GM18909 (cell line): ENCODE measurements around the gene SLC2A6.
"Not testable (repeated sequence)": the region's sequence is repeated elsewhere in the genome, so short reads cannot be mapped to it uniquely, and the experiment has no call there.

Source experiments
- ATAC-seq: cut with Tn5 transposase; IDR thresholded peaks from one replicate; pipeline ENCODE4 v1.9.1; 2021; ENCODE audit warnings: mild to moderate bottlenecking; ENCODE audit not compliant: unreplicated experiment, poor library complexity

SLC2A6 gene

DNA sequence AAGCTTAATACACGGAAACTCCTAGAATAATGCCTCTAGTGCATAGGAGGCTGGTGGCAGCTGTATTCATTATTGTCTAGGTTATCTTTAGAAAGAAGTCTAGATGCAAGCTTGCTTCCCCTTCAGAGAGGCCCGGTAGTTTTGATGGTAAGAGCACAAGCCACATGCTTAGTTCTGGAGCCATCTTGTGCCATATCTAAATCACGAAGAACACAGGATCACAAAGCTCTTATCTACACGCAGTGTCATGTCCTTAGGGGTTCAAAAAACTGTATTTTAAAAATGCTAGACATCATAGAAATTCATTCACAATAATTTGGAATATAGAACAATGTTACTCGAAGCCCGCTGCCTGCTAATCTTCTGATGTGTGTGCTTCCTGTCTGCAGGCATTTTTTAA lies 12.9 kb downstream of the SLC2A6 start:
- no peak for ATAC-seq

DNA sequence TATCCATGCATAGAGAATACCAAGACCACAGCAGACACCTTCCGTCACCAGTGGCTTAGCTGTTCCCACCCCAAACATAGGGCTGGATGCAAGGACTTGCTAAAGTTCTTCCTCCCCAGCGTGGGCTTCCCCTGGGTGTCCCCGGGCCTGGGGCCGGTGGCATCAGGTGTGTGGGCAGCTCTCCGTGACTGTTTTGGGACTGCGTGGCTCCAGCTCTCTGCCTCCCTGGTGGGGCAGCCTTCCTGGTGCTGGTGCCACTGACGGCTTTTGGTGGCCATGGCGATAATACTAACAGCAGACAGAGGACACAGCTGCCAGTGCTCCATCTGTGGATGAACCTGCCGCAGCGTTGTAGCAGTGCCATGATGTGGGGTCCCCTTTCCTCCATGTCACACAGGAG lies 14.3 kb downstream of the SLC2A6 start:
- no peak for ATAC-seq

GRCh38 chr9:133463864-133464615 lies 14.9 kb downstream of the SLC2A6 start:
- ATAC-seq: no peak

GRCh38 chr9:133463234-133463863 lies 15.6 kb downstream of the SLC2A6 start:
- no peak for ATAC-seq

- no peak for ATAC-seq
These were observed 16.9 kb downstream of the SLC2A6 start for GRCh38 chr9:133461975-133462374.

DNA sequence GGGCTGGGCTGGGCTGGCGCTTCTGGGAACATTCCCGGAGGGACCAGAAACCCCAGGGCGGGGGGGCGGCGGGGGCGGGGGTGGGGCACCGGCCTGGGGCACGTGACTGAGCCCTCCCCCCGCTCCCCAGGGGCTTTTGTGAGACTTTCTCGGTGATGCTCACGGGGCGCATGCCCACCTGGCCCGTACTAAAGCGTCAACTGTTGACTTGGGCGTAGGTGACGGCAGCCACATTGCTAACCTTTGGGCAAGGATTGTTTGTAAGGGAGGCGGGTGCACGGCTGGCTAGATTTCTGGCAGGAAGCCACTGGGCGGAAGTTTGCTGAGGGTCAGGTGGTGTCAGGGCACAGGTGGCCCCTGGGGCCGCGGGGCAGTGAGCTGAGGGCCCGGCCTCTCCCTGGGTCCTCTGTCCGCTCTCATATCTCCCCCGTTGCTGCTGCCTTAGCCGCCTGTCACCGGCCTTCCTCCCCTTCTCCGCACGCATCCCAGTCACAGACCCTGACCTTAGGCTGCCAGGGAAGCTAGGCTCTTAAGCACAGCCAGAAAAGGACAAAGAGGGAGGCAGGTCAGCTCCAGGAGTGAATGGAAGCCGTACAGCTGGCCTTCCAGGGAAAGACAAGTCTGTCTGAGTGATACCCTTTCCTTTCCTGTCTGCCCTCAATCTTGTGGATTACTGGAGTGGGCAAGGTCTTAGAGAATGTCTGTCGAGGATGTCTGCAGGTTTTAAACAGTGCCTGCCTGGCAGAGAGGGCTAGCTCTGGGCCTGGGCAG lies 18.3 kb downstream of the SLC2A6 start:
- peak; percentile 31 for ATAC-seq

DNA sequence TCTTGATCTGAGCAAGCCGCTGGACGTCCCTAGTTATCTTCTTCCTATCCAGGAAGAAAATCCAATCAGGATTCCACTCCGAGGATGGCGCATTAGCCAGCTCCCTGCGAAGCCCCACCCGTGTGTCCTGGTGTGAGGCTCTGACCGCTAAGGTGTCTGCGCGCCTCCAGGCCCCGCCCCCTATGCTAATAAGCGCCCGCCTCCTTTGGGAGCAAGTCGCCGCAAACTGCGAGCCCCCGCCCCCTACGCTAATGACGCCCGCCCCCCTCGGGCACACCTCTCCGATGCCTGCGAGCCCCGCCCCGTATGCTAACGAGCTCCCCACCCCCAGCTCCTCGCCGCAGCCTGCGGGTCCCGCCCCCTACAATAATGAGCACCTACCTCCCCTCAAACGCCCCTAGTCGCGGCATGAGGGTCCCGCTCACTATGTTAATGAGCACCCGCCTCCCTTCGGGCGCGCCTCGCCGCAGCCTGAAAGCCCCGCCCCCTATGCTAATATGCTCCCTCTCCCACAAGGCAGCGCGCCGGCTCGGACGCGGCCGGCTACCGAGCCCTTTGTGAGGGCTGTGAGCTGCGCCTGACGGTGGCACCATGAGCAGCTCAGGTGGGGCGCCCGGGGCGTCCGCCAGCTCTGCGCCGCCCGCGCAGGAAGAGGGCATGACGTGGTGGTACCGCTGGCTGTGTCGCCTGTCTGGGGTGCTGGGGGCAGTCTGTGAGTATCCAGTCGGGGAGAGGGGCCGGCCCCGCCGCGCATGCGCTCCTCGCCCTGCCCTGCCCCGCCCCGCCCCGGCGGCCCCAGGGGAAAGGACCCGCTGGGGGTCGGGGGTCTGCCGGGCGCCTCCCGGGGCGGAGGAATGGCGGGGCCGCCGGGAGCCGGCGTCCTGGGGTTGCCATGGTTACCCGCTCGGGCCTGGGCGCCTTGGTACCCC lies 19.2 kb downstream of the SLC2A6 start, which contains the start of gene CACFD1:
TSS of gene CACFD1 (plus strand) at position 503 of the 929 bp plus-strand sequence. CDS start at position 592, 89 bp downstream.
- peak; percentile 83 for ATAC-seq

GRCh38 chr9:133458643-133459312 lies 20.1 kb downstream of the SLC2A6 start:
- no peak for ATAC-seq

DNA sequence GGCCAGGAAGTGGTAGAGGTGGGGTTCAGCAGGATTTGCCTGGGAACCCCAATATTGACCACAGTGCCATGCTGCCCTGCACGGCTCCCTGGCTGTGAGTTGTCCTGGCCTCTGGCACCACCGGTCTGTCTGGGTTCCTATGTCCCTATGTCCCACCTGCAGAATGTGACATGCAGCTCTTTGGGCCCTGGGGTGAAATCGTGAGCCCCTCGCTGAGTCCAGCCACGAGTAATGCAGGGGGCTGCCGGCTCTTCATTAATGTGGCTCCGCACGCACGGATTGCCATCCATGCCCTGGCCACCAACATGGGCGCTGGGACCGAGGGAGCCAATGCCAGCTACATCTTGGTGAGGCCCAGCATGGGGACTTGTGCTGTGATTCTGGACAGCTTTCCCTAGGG lies 21.2 kb downstream of the SLC2A6 start:
- no peak for ATAC-seq

DNA sequence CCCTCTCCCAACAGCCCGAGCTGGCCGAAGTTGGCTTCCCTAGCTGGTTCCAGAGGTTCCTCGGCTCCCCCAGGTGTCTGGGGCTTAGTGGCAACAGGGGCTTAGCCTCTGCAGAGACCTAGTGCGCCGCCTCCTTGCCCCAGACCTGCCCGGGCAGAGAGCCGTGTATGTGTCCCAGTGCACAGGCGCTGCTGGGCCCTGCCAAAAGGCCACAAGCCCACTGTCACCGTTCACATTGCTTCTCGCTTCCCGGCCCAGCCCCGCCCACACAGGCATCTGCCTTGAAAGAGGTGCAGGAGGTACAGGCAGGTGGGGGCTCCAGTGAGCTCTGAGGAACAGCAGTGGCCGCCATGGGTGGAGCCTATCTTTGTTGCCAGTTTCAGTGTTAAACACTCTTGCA lies 21.7 kb downstream of the SLC2A6 start:
- ATAC-seq: no peak

DNA sequence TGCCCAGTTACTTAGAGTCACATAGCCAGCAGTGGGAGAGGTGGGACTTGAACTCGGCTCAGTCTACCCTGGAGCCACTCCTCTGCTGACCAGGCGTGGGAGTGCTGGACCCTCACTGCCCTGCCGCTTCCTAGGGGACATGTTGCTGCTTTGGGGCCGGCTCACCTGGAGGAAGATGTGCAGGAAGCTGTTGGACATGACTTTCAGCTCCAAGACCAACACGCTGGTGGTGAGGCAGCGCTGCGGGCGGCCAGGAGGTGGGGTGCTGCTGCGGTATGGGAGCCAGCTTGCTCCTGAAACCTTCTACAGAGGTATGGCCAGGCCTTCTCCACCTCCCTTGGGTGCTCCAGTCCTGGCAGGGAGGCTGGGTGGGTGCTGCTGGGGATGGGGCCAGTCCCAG lies 22.5 kb downstream of the SLC2A6 start:
- ATAC-seq: no peak

- no peak for ATAC-seq
These were observed 23.0 kb downstream of the SLC2A6 start for GRCh38 chr9:133455936-133456335.

DNA sequence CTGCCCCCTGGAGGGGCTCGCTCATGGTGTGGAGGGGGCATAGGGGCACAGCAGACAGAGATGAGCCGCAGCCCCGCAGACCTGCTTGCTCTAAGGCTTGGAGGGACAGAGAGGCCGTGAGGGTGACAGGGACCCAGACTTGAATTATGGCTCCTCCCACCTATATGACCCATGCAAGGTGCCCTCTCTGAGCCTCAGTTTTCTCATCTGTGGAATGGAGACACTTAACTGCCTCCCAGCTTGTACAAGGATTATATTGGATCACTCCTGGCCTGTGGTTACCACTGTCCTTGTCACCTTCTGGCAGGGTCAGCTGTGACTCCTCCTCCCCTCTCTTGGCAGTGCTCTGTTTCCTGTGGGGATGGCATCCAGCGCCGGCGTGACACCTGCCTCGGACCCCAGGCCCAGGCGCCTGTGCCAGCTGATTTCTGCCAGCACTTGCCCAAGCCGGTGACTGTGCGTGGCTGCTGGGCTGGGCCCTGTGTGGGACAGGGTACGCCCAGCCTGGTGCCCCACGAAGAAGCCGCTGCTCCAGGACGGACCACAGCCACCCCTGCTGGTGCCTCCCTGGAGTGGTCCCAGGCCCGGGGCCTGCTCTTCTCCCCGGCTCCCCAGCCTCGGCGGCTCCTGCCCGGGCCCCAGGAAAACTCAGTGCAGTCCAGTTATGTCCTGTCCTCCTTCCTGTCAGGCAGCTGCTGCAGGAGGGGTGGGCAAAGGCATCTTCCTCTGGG lies 23.8 kb downstream of the SLC2A6 start:
- no peak for ATAC-seq

GRCh38 chr9:133454325-133454724 lies 24.6 kb downstream of the SLC2A6 start:
- no peak for ATAC-seq

GRCh38 chr9:133453651-133454050 lies 25.2 kb downstream of the SLC2A6 start:
- ATAC-seq: no peak

GRCh38 chr9:133452562-133452961 lies 26.3 kb downstream of the SLC2A6 start:
- ATAC-seq: no peak

GRCh38 chr9:133451865-133452264 lies 27.0 kb downstream of the SLC2A6 start:
- ATAC-seq: not testable (repeated sequence)

DNA sequence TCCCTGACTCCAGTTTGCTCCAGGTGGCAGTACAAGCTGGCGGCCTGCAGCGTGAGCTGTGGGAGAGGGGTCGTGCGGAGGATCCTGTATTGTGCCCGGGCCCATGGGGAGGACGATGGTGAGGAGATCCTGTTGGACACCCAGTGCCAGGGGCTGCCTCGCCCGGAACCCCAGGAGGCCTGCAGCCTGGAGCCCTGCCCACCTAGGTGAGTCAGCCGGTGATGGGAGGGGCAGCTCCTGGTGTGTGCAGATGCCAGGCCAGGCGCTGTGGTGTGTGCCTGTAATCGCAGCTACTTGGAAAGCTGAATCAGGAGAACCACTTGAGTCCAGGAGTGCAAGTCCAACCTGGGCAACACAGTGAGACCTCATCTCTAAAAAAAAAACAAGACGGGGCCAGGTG lies 29.1 kb downstream of the SLC2A6 start:
- no peak for ATAC-seq

DNA sequence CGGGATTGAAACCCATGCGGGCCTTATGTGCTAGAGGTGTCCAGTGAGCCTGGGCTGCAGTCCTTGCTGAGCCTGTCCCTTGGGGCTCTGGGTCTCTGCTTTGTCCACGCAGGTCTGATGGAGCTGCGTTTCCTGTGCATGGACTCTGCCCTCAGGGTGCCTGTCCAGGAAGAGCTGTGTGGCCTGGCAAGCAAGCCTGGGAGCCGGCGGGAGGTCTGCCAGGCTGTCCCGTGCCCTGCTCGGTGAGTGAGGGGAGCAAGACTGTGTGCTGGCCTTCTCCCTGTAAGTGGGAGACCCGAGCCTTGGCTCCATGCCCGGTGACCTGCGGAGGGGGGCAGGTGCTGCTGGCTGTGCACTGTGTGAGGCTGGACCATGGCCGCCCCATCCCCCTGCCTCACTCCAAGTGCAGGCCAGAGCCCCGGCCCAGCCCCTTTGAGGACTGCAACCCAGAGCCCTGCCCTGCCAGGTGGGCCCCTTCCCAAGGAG lies 30.4 kb downstream of the SLC2A6 start:
- ATAC-seq: no peak
